Breast epithelium (tissue), 4 donors: ENCODE data around the gene SAMSN1. TPM values are rescaled to one million over a fixed set of nuclear protein-coding genes. Genes with fewer than 3 reads are reported as not detected.
"Not testable (repeated sequence)": the region's sequence is repeated elsewhere in the genome, so short reads cannot be mapped to it uniquely, and the experiment has no call there.

Experiments
- DNase-seq, 2 donors: peaks; one replicate each; pipeline ENCODE4 v3.0.0-alpha.2; 2019; ENCODE audit warnings: low spot score in 2 of 2
- H3K27ac ChIP-seq, 2 donors: fragments of 200-600 bp; sonication (generic) in 1 of 2; one replicate each; pipeline ENCODE4 v1.5.1; 2016 to 2019; ENCODE audit warnings: mild to moderate bottlenecking in 1 of 2
- H3K27me3 ChIP-seq, 2 donors: fragments of 200-600 bp; sonication (generic) in 1 of 2; one replicate each; pipeline versions ENCODE4 v1.5.1 to v1.6.0; 2017 to 2019; ENCODE audit warnings: control low read depth in 1 of 2, mild to moderate bottlenecking in 1 of 2
- H3K36me3 ChIP-seq: fragments of 200-600 bp; one replicate; pipeline ENCODE4 v1.5.1; 2019
- H3K4me1 ChIP-seq, 2 donors: fragments of 200-600 bp; sonication (generic); one replicate each; pipeline ENCODE4 v1.5.1; 2016 to 2019; ENCODE audit warnings: control low read depth in 1 of 2
- H3K4me3 ChIP-seq, 3 donors: fragments of 200-600 bp; sonication (generic); 1 replicate in 2 of 3; 2 replicates in 1 of 3; pipeline ENCODE4 v1.5.1; 2016 to 2019; ENCODE audit warnings: mild to moderate bottlenecking in 3 of 3, moderate library complexity in 2 of 3
- H3K9me3 ChIP-seq, 2 donors: fragments of 200-600 bp; sonication (generic) in 1 of 2; one replicate each; pipeline ENCODE4 v1.5.1; 2016 to 2019; ENCODE audit warnings: control low read depth in 1 of 2
- CTCF ChIP-seq, 3 donors: fragments of 450-650 bp; IDR thresholded peaks; one replicate each; pipeline ENCODE4 v1.5.1; 2016 to 2017; ENCODE audit warnings: antibody characterized with exemption in 3 of 3, mild to moderate bottlenecking in 3 of 3, moderate library complexity in 3 of 3
- POLR2A ChIP-seq: fragments of 450-650 bp; IDR thresholded peaks from one replicate; pipeline ENCODE4 v1.6.1; 2016; ENCODE audit warnings: antibody characterized with exemption, mild to moderate bottlenecking, moderate library complexity
- POLR2AphosphoS5 ChIP-seq, 3 donors: sonication (generic); formaldehyde crosslinking; IDR thresholded peaks; one replicate each; pipeline ENCODE4 v1.6.1; 2017; ENCODE audit warnings: antibody characterized with exemption in 3 of 3
- intact Hi-C: fragments of 100-400 bp; cut with DNase I; formaldehyde crosslinking; loops from one replicate; pipeline ENCODE4 v1.15.1; 2023; ENCODE audit warnings: low total_unique reads
- total RNA-seq, 3 donors: library from RNA; depleted of rRNA; stranded (reverse); fragments of >200 nt; gene quantifications; one replicate each; pipeline ENCODE4 v1.1.0, GENCODE V29; 2016

The SAMSN1 gene
- total RNA-seq, 3 donors from 2014 or later, result 7.5 to 15.4 (median 11.4) TPM

GRCh38 chr21:14547834-14548513 is 1.9 kb upstream of the SAMSN1 start:
- no peak for TF ChIP-seq CTCF (IDR thresholded peaks at IDR 0.05)
- TF ChIP-seq POLR2AphosphoS5 (IDR thresholded peaks at IDR 0.05), result no peak
- no peak for TF ChIP-seq POLR2A
- no peak overlapping the region for H3K27ac ChIP-seq
- H3K36me3 ChIP-seq, result no peaks in the 10 kb centered on the region
- DNase-seq, result no peak
- no peak overlapping the region for H3K4me3 ChIP-seq
- H3K4me1 ChIP-seq, result no peaks in the 10 kb centered on the region
- H3K9me3 ChIP-seq, result no peaks in the 10 kb centered on the region
- no peaks in the 10 kb centered on the region for H3K27me3 ChIP-seq
- intact Hi-C loops, result no loop called here

GRCh38 chr21:14546719-14547118 is 604 bp upstream of the SAMSN1 start:
- DNase-seq, H3K4me1 ChIP-seq, H3K27me3 ChIP-seq, H3K36me3 ChIP-seq, H3K9me3 ChIP-seq, H3K4me3 ChIP-seq, H3K27ac ChIP-seq, intact Hi-C loops: not testable (repeated sequence)

- intact Hi-C loops, result no loop called here
- no peaks in the 10 kb centered on the region for H3K4me1 ChIP-seq
- no peak for DNase-seq
- no peaks in the 10 kb centered on the region for H3K9me3 ChIP-seq
- H3K36me3 ChIP-seq, result no peaks in the 10 kb centered on the region
- no peak overlapping the region for H3K27ac ChIP-seq
- no peaks in the 10 kb centered on the region for H3K27me3 ChIP-seq
- peak overlapping the region in 2 of 3 donors; percentile 2 to 19 for H3K4me3 ChIP-seq
- no peak for TF ChIP-seq POLR2A
- TF ChIP-seq CTCF (IDR thresholded peaks at IDR 0.05), result no peak
- no peak for TF ChIP-seq POLR2AphosphoS5 (IDR thresholded peaks at IDR 0.05)
Observed at GRCh38 chr21:14543983-14544382, 2.1 kb downstream of the SAMSN1 start.

- H3K9me3 ChIP-seq, result no peaks in the 10 kb centered on the region
- no peak overlapping the region for H3K4me3 ChIP-seq
- H3K27ac ChIP-seq, result no peak overlapping the region
- no peak for TF ChIP-seq POLR2A
- no peaks in the 10 kb centered on the region for H3K27me3 ChIP-seq
- H3K36me3 ChIP-seq, result no peaks in the 10 kb centered on the region
- H3K4me1 ChIP-seq, result no peaks in the 10 kb centered on the region
- DNase-seq, result no peak
- intact Hi-C loops, result no loop called here
Observed at GRCh38 chr21:14542638-14543037, 3.5 kb downstream of the SAMSN1 start.

- H3K36me3 ChIP-seq, result no peaks in the 10 kb centered on the region
- no peak overlapping the region for H3K4me3 ChIP-seq
- no peaks in the 10 kb centered on the region for H3K4me1 ChIP-seq
- H3K27me3 ChIP-seq, result no peaks in the 10 kb centered on the region
- no peak for DNase-seq
- no peaks in the 10 kb centered on the region for H3K9me3 ChIP-seq
- TF ChIP-seq CTCF (IDR thresholded peaks at IDR 0.05), result no peak
- no peak for TF ChIP-seq POLR2A
- no peak for TF ChIP-seq POLR2AphosphoS5 (IDR thresholded peaks at IDR 0.05)
- no peak overlapping the region for H3K27ac ChIP-seq
- intact Hi-C loops, result no loop called here
Observed at GRCh38 chr21:14541841-14542490, 4.1 kb downstream of the SAMSN1 start.

- Histone ChIP-seq H3K4me1 (no peaks in the 10 kb centered on the region), H3K4me3 (no peak overlapping the region), H3K9me3 (no peaks in the 10 kb centered on the region), H3K27me3 (no peaks in the 10 kb centered on the region), H3K36me3 (no peaks in the 10 kb centered on the region), H3K27ac (no peak overlapping the region)
- no peak for DNase-seq
- intact Hi-C loops, result no loop called here
- TF ChIP-seq POLR2AphosphoS5 (IDR thresholded peaks at IDR 0.05), result no peak
- no peak for TF ChIP-seq CTCF (IDR thresholded peaks at IDR 0.05)
- no peak for TF ChIP-seq POLR2A
Observed at GRCh38 chr21:14538483-14538882, 7.6 kb downstream of the SAMSN1 start.
